HepG2 (cell line): ENCODE measurements around the gene NCKIPSD. TPM values are rescaled to one million over a fixed set of nuclear protein-coding genes. Genes with fewer than 3 reads are reported as not detected.
A peak's percentile ranks its signal among the peaks of the same experiment; 100 is the strongest.

Source experiments
- DNMT1 ChIP-seq: sonication (generic); formaldehyde crosslinking; IDR thresholded peaks from 2 replicates; pipeline ENCODE4 v1.5.1; 2020; ENCODE audit warnings: mild to moderate bottlenecking, missing genetic modification reagents
- FOXP1 ChIP-seq, 2 experiments: fragments of 450-650 bp in 1 of 2; IDR thresholded peaks; 2 replicates each; pipeline ENCODE4 v1.6.1; 2017 to 2018; ENCODE audit warnings: antibody characterized with exemption in 1 of 2
- HIVEP1 ChIP-seq: sonication (generic); formaldehyde crosslinking; IDR thresholded peaks from 2 replicates; pipeline ENCODE4 v1.4.0; 2020; ENCODE audit warnings: mild to moderate bottlenecking, missing genetic modification reagents
- JUNB ChIP-seq: sonication (generic); formaldehyde crosslinking; IDR thresholded peaks from 2 replicates; pipeline ENCODE4 v1.8.0; 2022; ENCODE audit warnings: missing genetic modification reagents, mild to moderate bottlenecking, borderline replicate concordance
- MAFG ChIP-seq: sonication (generic); formaldehyde crosslinking; IDR thresholded peaks from 2 replicates; pipeline ENCODE4 v1.5.1; 2020; ENCODE audit warnings: mild to moderate bottlenecking, missing genetic modification reagents
- MLLT10 ChIP-seq: sonication (generic); formaldehyde crosslinking; IDR thresholded peaks from 2 replicates; pipeline ENCODE4 v1.4.0; 2020; ENCODE audit warnings: missing genetic modification reagents
- NKX3-1 ChIP-seq: sonication (generic); formaldehyde crosslinking; IDR thresholded peaks from 2 replicates; pipeline ENCODE4 v1.5.0; 2020; ENCODE audit warnings: missing genetic modification reagents
- SRY ChIP-seq: sonication (generic); formaldehyde crosslinking; IDR thresholded peaks from 2 replicates; pipeline ENCODE4 v1.8.0; 2022; ENCODE audit warnings: mild to moderate bottlenecking, missing genetic modification reagents
- TOE1 ChIP-seq: sonication (generic); formaldehyde crosslinking; IDR thresholded peaks from 2 replicates; pipeline ENCODE4 v1.4.0; 2020; ENCODE audit warnings: mild to moderate bottlenecking, missing genetic modification reagents
- ZBTB38 ChIP-seq: sonication (generic); formaldehyde crosslinking; IDR thresholded peaks from 2 replicates; pipeline ENCODE4 v1.5.1; 2020; ENCODE audit warnings: mild to moderate bottlenecking, missing genetic modification reagents
- ZEB1 ChIP-seq: IDR thresholded peaks from 2 replicates; pipeline ENCODE4 v1.6.1; 2012; ENCODE audit warnings: mild to moderate bottlenecking, low read depth, inconsistent platforms; ENCODE audit not compliant: insufficient replicate concordance
- ZNF460 ChIP-seq: sonication (generic); formaldehyde crosslinking; IDR thresholded peaks from 2 replicates; pipeline ENCODE4 v1.5.1; 2020; ENCODE audit warnings: missing genetic modification reagents, mild to moderate bottlenecking, borderline replicate concordance
- ZNF562 ChIP-seq: sonication (generic); formaldehyde crosslinking; IDR thresholded peaks from 2 replicates; pipeline ENCODE4 v1.8.0; 2022; ENCODE audit warnings: missing genetic modification reagents, borderline replicate concordance
- ZNF674 ChIP-seq: sonication (generic); formaldehyde crosslinking; IDR thresholded peaks from 2 replicates; pipeline ENCODE4 v1.5.0; 2020; ENCODE audit warnings: low read depth, mild to moderate bottlenecking, missing genetic modification reagents
- ZNF724P ChIP-seq: sonication (generic); formaldehyde crosslinking; IDR thresholded peaks from 2 replicates; pipeline ENCODE4 v1.8.0; 2022; ENCODE audit warnings: missing genetic modification reagents, borderline replicate concordance
- ZNF788 ChIP-seq: sonication (generic); formaldehyde crosslinking; IDR thresholded peaks from 2 replicates; pipeline ENCODE4 v1.5.0; 2020; ENCODE audit warnings: mild to moderate bottlenecking, missing genetic modification reagents, borderline replicate concordance
- polyA plus RNA-seq, 8 experiments: library from polyadenylated mRNA; depleted of rRNA in 3 of 8; stranded (reverse) in 7 of 8; unstranded in 1 of 8; fragments of >200 nt; fragmentation: Illumina TruSeq in 4 of 8; extraction: Trizol in 4 of 8; gene quantifications; 2 replicates each; pipeline versions ENCODE4 v1.2.1 to v1.2.3, GENCODE V29; 2011 to 2016; ENCODE audit warnings: low read depth in 4 of 8, missing spikeins in 1 of 8, mixed read lengths in 1 of 8; ENCODE audit not compliant: insufficient read depth in 1 of 8
- total RNA-seq, 5 experiments: library from RNA; depleted of rRNA; stranded (reverse); fragments of >200 nt; fragmentation: Illumina TruSeq; extraction: Trizol; gene quantifications; 2 replicates each; pipeline ENCODE4 v1.2.3, GENCODE V29; 2016; ENCODE audit warnings: low read depth in 1 of 5
- TF ChIP-seq, protein P1 (sequence below): sonication (generic); formaldehyde crosslinking; conservative IDR thresholded peaks from 2 replicates; pipeline ENCODE4 v1.4.0; 2020; ENCODE audit warnings: missing genetic modification reagents
- TF ChIP-seq, protein P2 (sequence below): sonication (generic); formaldehyde crosslinking; IDR thresholded peaks from 2 replicates; pipeline ENCODE4 v1.5.1; 2020; ENCODE audit warnings: missing genetic modification reagents, mild to moderate bottlenecking, borderline replicate concordance
- TF ChIP-seq, protein P3 (sequence below): sonication (generic); formaldehyde crosslinking; IDR thresholded peaks from 2 replicates; pipeline ENCODE4 v1.4.0; 2020; ENCODE audit warnings: mild to moderate bottlenecking, low read depth, missing genetic modification reagents
- TF ChIP-seq, protein P4 (sequence below): sonication (generic); formaldehyde crosslinking; IDR thresholded peaks from 2 replicates; pipeline ENCODE4; 2020; ENCODE audit warnings: missing genetic modification reagents, mild to moderate bottlenecking, borderline replicate concordance

Gene NCKIPSD
- total and polyA plus RNA-seq, 2 of the 13 experiments (the other 11 are each of a cell fraction or from before 2014, with no cell fraction given): 13.5 to 35.2 TPM

DNA sequence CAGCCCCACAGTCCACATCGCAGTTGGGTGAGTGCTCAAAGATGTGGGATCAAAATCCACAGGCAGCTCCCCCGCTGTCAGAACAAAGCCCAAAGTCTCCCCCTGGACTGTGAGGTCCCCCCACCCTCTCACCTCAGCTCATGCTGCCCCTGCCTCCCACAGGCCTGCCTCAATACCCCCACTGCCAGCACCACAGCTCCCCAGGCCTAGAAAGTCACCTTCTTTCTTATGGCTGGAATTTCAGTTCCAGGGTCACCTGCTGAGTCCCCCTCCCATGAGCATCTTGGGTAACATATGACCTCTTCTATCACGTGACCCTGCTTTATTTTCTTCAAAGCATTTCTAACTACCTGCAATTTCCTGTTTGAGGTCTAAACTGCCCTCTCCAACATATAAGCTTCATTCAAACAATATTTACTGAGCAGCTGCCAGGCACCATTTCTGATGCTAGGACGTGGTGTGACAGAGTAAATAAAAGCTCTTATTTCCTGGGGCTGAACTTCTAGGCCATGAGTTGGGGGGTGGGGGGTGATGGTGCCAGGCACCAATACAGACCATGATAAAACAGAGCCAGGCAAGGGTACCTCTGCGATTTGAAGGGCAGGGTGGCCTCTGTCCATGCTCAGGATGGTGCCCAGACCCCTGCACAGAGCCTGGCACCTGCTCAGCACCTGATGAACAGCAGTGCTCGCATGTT lies 61.7 kb downstream of the NCKIPSD start (continued):
- TF ChIP-seq ZNF460 (no peak; the same call in 1 of the 2 replicates), ZNF674 (CRISPR knock-in tag) (no peak), TOE1 (no peak), DNMT1 (no peak), MAFG (no peak), MLLT10 (CRISPR knock-in tag) (no peak), FOXP1 (IDR thresholded peaks at IDR 0.05) (no peak), FOXP1 (CRISPR knock-in tag; IDR thresholded peaks at IDR 0.05) (peak; percentile 79), JUNB (CRISPR knock-in tag) (no peak), ZEB1 (peak; percentile 71), ZNF788 (no peak), ZNF562 (no peak), SRY (no peak), ZNF724P (CRISPR knock-in tag) (no peak), ZBTB38 (CRISPR knock-in tag) (no peak), NKX3-1 (CRISPR knock-in tag) (no peak), HIVEP1 (CRISPR knock-in tag) (no peak)
- TF ChIP-seq, protein P1, sequence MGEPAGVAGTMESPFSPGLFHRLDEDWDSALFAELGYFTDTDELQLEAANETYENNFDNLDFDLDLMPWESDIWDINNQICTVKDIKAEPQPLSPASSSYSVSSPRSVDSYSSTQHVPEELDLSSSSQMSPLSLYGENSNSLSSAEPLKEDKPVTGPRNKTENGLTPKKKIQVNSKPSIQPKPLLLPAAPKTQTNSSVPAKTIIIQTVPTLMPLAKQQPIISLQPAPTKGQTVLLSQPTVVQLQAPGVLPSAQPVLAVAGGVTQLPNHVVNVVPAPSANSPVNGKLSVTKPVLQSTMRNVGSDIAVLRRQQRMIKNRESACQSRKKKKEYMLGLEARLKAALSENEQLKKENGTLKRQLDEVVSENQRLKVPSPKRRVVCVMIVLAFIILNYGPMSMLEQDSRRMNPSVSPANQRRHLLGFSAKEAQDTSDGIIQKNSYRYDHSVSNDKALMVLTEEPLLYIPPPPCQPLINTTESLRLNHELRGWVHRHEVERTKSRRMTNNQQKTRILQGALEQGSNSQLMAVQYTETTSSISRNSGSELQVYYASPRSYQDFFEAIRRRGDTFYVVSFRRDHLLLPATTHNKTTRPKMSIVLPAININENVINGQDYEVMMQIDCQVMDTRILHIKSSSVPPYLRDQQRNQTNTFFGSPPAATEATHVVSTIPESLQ (CRISPR knock-in tag): no peak
- TF ChIP-seq, protein P2, sequence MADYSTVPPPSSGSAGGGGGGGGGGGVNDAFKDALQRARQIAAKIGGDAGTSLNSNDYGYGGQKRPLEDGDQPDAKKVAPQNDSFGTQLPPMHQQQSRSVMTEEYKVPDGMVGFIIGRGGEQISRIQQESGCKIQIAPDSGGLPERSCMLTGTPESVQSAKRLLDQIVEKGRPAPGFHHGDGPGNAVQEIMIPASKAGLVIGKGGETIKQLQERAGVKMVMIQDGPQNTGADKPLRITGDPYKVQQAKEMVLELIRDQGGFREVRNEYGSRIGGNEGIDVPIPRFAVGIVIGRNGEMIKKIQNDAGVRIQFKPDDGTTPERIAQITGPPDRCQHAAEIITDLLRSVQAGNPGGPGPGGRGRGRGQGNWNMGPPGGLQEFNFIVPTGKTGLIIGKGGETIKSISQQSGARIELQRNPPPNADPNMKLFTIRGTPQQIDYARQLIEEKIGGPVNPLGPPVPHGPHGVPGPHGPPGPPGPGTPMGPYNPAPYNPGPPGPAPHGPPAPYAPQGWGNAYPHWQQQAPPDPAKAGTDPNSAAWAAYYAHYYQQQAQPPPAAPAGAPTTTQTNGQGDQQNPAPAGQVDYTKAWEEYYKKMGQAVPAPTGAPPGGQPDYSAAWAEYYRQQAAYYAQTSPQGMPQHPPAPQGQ (CRISPR knock-in tag): no peak
- TF ChIP-seq, protein P3, sequence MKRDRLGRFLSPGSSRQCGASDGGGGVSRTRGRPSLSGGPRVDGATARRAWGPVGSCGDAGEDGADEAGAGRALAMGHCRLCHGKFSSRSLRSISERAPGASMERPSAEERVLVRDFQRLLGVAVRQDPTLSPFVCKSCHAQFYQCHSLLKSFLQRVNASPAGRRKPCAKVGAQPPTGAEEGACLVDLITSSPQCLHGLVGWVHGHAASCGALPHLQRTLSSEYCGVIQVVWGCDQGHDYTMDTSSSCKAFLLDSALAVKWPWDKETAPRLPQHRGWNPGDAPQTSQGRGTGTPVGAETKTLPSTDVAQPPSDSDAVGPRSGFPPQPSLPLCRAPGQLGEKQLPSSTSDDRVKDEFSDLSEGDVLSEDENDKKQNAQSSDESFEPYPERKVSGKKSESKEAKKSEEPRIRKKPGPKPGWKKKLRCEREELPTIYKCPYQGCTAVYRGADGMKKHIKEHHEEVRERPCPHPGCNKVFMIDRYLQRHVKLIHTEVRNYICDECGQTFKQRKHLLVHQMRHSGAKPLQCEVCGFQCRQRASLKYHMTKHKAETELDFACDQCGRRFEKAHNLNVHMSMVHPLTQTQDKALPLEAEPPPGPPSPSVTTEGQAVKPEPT (CRISPR knock-in tag): no peak
- TF ChIP-seq, protein P4, sequence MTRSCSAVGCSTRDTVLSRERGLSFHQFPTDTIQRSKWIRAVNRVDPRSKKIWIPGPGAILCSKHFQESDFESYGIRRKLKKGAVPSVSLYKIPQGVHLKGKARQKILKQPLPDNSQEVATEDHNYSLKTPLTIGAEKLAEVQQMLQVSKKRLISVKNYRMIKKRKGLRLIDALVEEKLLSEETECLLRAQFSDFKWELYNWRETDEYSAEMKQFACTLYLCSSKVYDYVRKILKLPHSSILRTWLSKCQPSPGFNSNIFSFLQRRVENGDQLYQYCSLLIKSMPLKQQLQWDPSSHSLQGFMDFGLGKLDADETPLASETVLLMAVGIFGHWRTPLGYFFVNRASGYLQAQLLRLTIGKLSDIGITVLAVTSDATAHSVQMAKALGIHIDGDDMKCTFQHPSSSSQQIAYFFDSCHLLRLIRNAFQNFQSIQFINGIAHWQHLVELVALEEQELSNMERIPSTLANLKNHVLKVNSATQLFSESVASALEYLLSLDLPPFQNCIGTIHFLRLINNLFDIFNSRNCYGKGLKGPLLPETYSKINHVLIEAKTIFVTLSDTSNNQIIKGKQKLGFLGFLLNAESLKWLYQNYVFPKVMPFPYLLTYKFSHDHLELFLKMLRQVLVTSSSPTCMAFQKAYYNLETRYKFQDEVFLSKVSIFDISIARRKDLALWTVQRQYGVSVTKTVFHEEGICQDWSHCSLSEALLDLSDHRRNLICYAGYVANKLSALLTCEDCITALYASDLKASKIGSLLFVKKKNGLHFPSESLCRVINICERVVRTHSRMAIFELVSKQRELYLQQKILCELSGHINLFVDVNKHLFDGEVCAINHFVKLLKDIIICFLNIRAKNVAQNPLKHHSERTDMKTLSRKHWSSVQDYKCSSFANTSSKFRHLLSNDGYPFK (CRISPR knock-in tag): 0 out of 2 replicates have a peak, but pooled peaks have one; percentile 7
